ENCODE results near the gene XYLT1.

The XYLT1 gene

DNA sequence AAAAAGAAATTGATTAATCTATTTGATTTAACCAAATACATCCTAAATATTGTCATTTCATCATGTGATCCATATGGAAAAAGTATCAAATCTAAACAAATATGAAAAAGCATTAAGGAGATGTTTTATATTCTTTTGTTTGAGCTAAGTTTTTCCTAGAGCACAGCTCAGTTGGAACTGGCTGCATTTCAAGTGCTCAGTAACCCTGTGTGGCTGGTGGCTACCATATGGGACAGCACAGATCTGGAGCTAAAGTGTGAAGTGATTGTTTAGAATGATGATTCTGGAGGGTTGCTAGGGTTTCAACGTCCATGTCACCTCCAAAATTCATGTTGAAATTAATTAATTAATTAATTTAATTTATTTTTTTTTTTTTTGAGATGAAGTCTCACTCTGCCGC, 137.5 kb downstream of the XYLT1 start:
- no peaks in the 10 kb centered on the region for H3K36me3 ChIP-seq (ENCODE audit: control insufficient read depth in 2 of 2, insufficient read depth in 1 of 2, low read length in 2 of 2)
- TF ChIP-seq ZNF202 (tag by site-specific recombination; IDR thresholded peaks at IDR 0.05; ENCODE audit: borderline replicate concordance) (no peak), ZNF777 (tag by site-specific recombination; IDR thresholded peaks at IDR 0.05; ENCODE audit: borderline replicate concordance) (no peak), ZNF707 (tag by site-specific recombination; IDR thresholded peaks at IDR 0.05) (no peak), ZNF510 (tag by site-specific recombination; IDR thresholded peaks at IDR 0.05; ENCODE audit: insufficient replicate concordance) (no peak), WT1 (tag by site-specific recombination; IDR thresholded peaks at IDR 0.05) (no peak), ZNF624 (tag by site-specific recombination; IDR thresholded peaks at IDR 0.05) (no peak), ZFP37 (tag by site-specific recombination; IDR thresholded peaks at IDR 0.05) (no peak), ZNF350 (tag by site-specific recombination; IDR thresholded peaks at IDR 0.05) (no peak), ZNF274 (IDR thresholded peaks at IDR 0.05; ENCODE audit: low read length) (no peak), ZNF274 (tag by site-specific recombination; IDR thresholded peaks at IDR 0.05; ENCODE audit: borderline replicate concordance) (no peak), ZNF776 (tag by site-specific recombination; IDR thresholded peaks at IDR 0.05; ENCODE audit: borderline replicate concordance) (no peak), GLI4 (tag by site-specific recombination; IDR thresholded peaks at IDR 0.05) (no peak), ZNF501 (tag by site-specific recombination; IDR thresholded peaks at IDR 0.05) (no peak), ZNF585B (tag by site-specific recombination; IDR thresholded peaks at IDR 0.05) (no peak), ZNF555 (tag by site-specific recombination; conservative IDR thresholded peaks at IDR 0.05) (no peak)
- TF ChIP-seq, protein P1, sequence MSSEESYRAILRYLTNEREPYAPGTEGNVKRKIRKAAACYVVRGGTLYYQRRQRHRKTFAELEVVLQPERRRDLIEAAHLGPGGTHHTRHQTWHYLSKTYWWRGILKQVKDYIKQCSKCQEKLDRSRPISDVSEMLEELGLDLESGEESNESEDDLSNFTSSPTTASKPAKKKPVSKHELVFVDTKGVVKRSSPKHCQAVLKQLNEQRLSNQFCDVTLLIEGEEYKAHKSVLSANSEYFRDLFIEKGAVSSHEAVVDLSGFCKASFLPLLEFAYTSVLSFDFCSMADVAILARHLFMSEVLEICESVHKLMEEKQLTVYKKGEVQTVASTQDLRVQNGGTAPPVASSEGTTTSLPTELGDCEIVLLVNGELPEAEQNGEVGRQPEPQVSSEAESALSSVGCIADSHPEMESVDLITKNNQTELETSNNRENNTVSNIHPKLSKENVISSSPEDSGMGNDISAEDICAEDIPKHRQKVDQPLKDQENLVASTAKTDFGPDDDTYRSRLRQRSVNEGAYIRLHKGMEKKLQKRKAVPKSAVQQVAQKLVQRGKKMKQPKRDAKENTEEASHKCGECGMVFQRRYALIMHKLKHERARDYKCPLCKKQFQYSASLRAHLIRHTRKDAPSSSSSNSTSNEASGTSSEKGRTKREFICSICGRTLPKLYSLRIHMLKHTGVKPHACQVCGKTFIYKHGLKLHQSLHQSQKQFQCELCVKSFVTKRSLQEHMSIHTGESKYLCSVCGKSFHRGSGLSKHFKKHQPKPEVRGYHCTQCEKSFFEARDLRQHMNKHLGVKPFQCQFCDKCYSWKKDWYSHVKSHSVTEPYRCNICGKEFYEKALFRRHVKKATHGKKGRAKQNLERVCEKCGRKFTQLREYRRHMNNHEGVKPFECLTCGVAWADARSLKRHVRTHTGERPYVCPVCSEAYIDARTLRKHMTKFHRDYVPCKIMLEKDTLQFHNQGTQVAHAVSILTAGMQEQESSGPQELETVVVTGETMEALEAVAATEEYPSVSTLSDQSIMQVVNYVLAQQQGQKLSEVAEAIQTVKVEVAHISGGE (tag by site-specific recombination; conservative IDR thresholded peaks at IDR 0.05; ENCODE audit: low read depth) = no peak
- CTCF ChIA-PET = no interaction called here
- POLR2A ChIA-PET = no interaction called here
- 0 out of 2 replicates have a peak, but pooled peaks cover 3% of the 10 kb centered on the region for H3K4me1 ChIP-seq (ENCODE audit: control insufficient read depth, insufficient read depth, low read length)
- no peak overlapping the region for H3K27ac ChIP-seq (ENCODE audit: extremely low read depth, low read depth, low read length)
- H3K9me3 ChIP-seq (ENCODE audit: control insufficient read depth, insufficient read depth, low read depth, low read length) = no peaks in the 10 kb centered on the region
- H3K4me3 ChIP-seq (ENCODE audit: low read depth, low read length) = no peak overlapping the region

DNA sequence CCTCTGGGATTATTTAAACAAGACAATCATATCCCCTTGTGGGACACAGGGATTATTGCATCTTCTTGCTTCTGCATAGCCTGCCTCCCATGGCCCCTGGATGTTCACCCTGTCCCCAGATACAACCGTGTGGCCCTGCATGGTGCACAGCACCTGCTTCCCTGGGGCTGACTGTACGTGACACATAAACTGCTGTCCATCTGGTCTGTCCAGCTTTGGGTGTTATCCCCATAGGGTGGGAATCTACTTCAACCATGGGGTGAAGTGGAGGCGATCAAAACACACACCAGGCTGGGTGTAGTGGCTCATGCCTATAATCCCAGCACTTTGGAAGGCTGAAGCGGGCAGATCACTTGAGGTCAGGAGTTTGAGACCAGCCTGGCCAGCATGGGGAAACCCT, 138.8 kb downstream of the XYLT1 start:
- POLR2A ChIA-PET = no interaction called here
- Histone ChIP-seq H3K27ac (ENCODE audit: extremely low read depth, low read depth, low read length) (no peak overlapping the region), H3K9me3 (ENCODE audit: control insufficient read depth, insufficient read depth, low read depth, low read length) (no peaks in the 10 kb centered on the region), H3K36me3 (ENCODE audit: control insufficient read depth in 2 of 2, insufficient read depth in 1 of 2, low read length in 2 of 2) (no peaks in the 10 kb centered on the region), H3K4me3 (ENCODE audit: low read depth, low read length) (no peak overlapping the region), H3K4me1 (ENCODE audit: control insufficient read depth, insufficient read depth, low read length) (0 out of 2 replicates have a peak, but pooled peaks cover 3% of the 10 kb centered on the region)
- CTCF ChIA-PET = no interaction called here
- TF ChIP-seq ZNF677 (tag by site-specific recombination; IDR thresholded peaks at IDR 0.05) = no peak
- TF ChIP-seq ZNF16 (tag by site-specific recombination; IDR thresholded peaks at IDR 0.05; ENCODE audit: low read depth) = no peak
- TF ChIP-seq, protein P2, sequence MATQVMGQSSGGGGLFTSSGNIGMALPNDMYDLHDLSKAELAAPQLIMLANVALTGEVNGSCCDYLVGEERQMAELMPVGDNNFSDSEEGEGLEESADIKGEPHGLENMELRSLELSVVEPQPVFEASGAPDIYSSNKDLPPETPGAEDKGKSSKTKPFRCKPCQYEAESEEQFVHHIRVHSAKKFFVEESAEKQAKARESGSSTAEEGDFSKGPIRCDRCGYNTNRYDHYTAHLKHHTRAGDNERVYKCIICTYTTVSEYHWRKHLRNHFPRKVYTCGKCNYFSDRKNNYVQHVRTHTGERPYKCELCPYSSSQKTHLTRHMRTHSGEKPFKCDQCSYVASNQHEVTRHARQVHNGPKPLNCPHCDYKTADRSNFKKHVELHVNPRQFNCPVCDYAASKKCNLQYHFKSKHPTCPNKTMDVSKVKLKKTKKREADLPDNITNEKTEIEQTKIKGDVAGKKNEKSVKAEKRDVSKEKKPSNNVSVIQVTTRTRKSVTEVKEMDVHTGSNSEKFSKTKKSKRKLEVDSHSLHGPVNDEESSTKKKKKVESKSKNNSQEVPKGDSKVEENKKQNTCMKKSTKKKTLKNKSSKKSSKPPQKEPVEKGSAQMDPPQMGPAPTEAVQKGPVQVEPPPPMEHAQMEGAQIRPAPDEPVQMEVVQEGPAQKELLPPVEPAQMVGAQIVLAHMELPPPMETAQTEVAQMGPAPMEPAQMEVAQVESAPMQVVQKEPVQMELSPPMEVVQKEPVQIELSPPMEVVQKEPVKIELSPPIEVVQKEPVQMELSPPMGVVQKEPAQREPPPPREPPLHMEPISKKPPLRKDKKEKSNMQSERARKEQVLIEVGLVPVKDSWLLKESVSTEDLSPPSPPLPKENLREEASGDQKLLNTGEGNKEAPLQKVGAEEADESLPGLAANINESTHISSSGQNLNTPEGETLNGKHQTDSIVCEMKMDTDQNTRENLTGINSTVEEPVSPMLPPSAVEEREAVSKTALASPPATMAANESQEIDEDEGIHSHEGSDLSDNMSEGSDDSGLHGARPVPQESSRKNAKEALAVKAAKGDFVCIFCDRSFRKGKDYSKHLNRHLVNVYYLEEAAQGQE (tag by site-specific recombination; IDR thresholded peaks at IDR 0.05) = no peak
- TF ChIP-seq KLF1 (tag by site-specific recombination; IDR thresholded peaks at IDR 0.05) = no peak
- TF ChIP-seq ZNF112 (tag by site-specific recombination; IDR thresholded peaks at IDR 0.05) = no peak
- TF ChIP-seq, protein P3, sequence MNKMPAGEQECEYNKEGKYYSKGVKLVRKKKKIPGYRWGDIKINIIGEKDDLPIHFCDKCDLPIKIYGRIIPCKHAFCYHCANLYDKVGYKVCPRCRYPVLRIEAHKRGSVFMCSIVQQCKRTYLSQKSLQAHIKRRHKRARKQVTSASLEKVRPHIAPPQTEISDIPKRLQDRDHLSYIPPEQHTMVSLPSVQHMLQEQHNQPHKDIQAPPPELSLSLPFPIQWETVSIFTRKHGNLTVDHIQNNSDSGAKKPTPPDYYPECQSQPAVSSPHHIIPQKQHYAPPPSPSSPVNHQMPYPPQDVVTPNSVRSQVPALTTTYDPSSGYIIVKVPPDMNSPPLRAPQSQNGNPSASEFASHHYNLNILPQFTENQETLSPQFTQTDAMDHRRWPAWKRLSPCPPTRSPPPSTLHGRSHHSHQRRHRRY (tag by site-specific recombination; IDR thresholded peaks at IDR 0.05) = no peak
- TF ChIP-seq SETDB1 (IDR thresholded peaks at IDR 0.05; ENCODE audit: insufficient read length, low read length) = no peak
- no peak for TF ChIP-seq ZNF169 (tag by site-specific recombination; IDR thresholded peaks at IDR 0.05)
- no peak for TF ChIP-seq GLIS1 (tag by site-specific recombination; IDR thresholded peaks at IDR 0.05)
- TF ChIP-seq OVOL3 (tag by site-specific recombination; IDR thresholded peaks at IDR 0.05) = no peak
- TF ChIP-seq ZNF266 (tag by site-specific recombination; IDR thresholded peaks at IDR 0.05; ENCODE audit: low read depth) = no peak
- no peak for TF ChIP-seq ZNF558 (tag by site-specific recombination; IDR thresholded peaks at IDR 0.05)

All from HEK293 (cell line).